GM13976 (cell line): ENCODE data around the gene MRPL36.
"Not testable (repeated sequence)": the region's sequence is repeated elsewhere in the genome, so short reads cannot be mapped to it uniquely, and the experiment has no call there.

Experiments
- DNase-seq: peaks from one replicate; pipeline ENCODE4 v3.0.0; 2012; ENCODE audit warnings: low spot score
- CTCF ChIP-seq: IDR thresholded peaks from 2 replicates; pipeline ENCODE4 v1.5.1; 2012; ENCODE audit warnings: borderline replicate concordance, mild to moderate bottlenecking; ENCODE audit not compliant: insufficient read depth; ENCODE audit errors: extremely low read depth, missing control alignments, control extremely low read depth
- in situ Hi-C: fragments of 300-500 bp; cut with MboI; formaldehyde crosslinking; loops from one replicate; pipeline ENCODE4 v1.12.0; 2022; ENCODE audit warnings: low sequenced_read_pairs, mixed read lengths, inconsistent platforms; ENCODE audit not compliant: unreplicated experiment

MRPL36 gene

GRCh38 chr5:1792842-1793266 lies 6.8 kb downstream of the MRPL36 start:
- DNase-seq: peak; percentile 85
- no peak for TF ChIP-seq CTCF
- in situ Hi-C loops: no loop called here

- no peak for DNase-seq
- in situ Hi-C loops: no loop called here
- TF ChIP-seq CTCF: no peak
These were observed 8.5 kb downstream of the MRPL36 start for GRCh38 chr5:1791176-1791575.

GRCh38 chr5:1789834-1790471 lies 9.7 kb downstream of the MRPL36 start:
- TF ChIP-seq CTCF: no peak
- DNase-seq: no peak
- in situ Hi-C loops: no loop called here

GRCh38 chr5:1789438-1789833 lies 10.2 kb downstream of the MRPL36 start:
- in situ Hi-C loops, DNase-seq: not testable (repeated sequence)

- DNase-seq: no peak
- in situ Hi-C loops: no loop called here
- no peak for TF ChIP-seq CTCF
These were observed 10.8 kb downstream of the MRPL36 start for GRCh38 chr5:1788828-1789227.

GRCh38 chr5:1788200-1788599 lies 11.4 kb downstream of the MRPL36 start:
- TF ChIP-seq CTCF: no peak
- in situ Hi-C loops: no loop called here
- DNase-seq: no peak

GRCh38 chr5:1787472-1788047 lies 12.1 kb downstream of the MRPL36 start:
- in situ Hi-C loops: no loop called here
- TF ChIP-seq CTCF: no peak
- DNase-seq: no peak
